ENCODE results near the gene GPR39. TPM values are rescaled to one million over a fixed set of nuclear protein-coding genes. Genes with fewer than 3 reads are reported as not detected.

The GPR39 gene
- total RNA-seq, 4 donors from 2014 or later = 0.15 TPM; not detected in 3

DNA sequence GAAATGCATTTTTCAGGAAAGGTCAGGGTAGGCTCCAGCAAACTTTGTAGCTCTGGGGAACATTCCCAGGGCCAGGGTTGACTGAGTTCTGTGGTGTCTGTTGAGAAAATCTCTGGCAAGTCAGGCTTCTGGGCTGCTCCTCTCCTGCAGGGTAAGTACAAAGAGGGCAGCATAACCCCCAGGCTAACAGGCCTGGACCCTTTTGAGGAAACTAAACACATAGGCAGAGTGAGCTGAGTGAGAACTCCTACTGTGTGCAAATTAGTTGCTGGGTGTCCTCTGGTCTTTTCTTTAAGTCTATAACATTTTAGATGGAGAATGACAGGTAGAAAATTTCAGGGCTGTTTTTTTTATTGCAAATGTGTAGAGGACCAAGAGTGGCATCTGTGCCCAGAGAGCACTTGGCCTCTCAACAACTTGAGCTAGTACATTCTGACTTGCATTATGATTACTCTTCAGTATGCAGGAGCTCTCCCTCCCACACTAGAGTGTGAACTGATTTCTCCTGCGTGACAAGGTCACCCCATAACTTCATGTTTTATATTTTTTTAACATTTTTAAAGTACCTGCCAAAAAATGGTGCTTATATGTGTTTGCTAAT, 49.9 kb downstream of the GPR39 start:
- in situ Hi-C loops (cut with MboI; ENCODE audit: low sequenced_read_pairs in 4 of 4) (no loop called here), intact Hi-C loops (cut with DNase I; ENCODE audit: low total_unique reads) (no loop called here)
- Histone ChIP-seq H3K27me3 (no peaks in the 10 kb centered on the region), H3K4me3 (no peak overlapping the region), H3K9me3 (no peaks in the 10 kb centered on the region), H3K27ac (no peak overlapping the region), H3K4me1 (no peaks in the 10 kb centered on the region), H3K36me3 (no peaks in the 10 kb centered on the region)
- DNase-seq = no peak
- no peak for ATAC-seq
- TF ChIP-seq POLR2A (IDR thresholded peaks at IDR 0.05) = no peak
- TF ChIP-seq, protein P1, sequence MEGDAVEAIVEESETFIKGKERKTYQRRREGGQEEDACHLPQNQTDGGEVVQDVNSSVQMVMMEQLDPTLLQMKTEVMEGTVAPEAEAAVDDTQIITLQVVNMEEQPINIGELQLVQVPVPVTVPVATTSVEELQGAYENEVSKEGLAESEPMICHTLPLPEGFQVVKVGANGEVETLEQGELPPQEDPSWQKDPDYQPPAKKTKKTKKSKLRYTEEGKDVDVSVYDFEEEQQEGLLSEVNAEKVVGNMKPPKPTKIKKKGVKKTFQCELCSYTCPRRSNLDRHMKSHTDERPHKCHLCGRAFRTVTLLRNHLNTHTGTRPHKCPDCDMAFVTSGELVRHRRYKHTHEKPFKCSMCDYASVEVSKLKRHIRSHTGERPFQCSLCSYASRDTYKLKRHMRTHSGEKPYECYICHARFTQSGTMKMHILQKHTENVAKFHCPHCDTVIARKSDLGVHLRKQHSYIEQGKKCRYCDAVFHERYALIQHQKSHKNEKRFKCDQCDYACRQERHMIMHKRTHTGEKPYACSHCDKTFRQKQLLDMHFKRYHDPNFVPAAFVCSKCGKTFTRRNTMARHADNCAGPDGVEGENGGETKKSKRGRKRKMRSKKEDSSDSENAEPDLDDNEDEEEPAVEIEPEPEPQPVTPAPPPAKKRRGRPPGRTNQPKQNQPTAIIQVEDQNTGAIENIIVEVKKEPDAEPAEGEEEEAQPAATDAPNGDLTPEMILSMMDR (IDR thresholded peaks at IDR 0.05 in 4 of 5, conservative IDR thresholded peaks at IDR 0.05 in 1 of 5) = no peak

DNA sequence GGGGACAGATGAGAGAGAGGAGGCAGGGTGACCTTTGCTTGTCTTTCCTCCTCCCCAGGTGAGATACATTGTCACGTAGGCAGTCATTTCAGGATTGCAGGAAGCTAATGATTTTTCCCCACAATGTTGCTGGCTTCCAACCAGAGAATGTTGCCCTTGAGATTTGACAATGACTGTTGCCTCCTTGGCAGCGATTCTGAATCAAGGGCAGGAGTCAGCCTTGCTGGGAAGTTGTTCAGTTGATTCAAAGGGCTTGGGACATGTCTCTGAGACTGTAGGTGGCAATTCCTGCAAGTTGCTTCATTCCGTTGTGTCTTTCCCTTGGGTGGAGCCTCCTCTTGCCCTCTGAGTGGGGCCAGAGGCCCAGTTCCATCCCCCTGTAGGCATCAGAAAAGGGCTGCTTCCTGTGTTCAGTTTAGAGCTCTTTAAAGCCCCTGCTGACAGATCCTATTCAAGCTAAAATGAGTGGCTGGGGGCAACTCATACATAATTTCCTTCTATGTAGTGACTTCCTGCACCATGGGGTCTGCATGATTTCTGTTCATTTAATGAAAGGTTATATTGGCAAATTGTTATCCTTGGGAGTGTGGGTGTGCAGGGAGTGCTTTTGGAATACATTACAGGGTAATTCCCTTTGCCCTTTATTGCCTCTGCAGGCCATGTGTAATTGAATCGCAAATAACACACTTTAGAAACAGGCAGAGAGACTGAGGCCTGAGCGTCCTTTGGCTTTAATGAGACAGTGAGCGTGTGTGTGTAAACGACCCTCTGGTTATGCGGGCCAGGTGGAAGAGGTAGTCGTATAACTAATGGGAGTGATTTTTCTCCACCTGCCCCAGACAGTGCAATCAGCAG, 52.4 kb downstream of the GPR39 start:
- Histone ChIP-seq H3K4me1 (no peaks in the 10 kb centered on the region), H3K9me3 (no peaks in the 10 kb centered on the region), H3K4me3 (no peak overlapping the region), H3K36me3 (no peaks in the 10 kb centered on the region), H3K27me3 (no peaks in the 10 kb centered on the region), H3K27ac (no peak overlapping the region)
- intact Hi-C loops (cut with DNase I; ENCODE audit: low total_unique reads) = no loop called here
- ATAC-seq = no peak
- TF ChIP-seq, protein P1 (IDR thresholded peaks at IDR 0.05 in 4 of 5, conservative IDR thresholded peaks at IDR 0.05 in 1 of 5) = no peak
- no peak for TF ChIP-seq POLR2A (IDR thresholded peaks at IDR 0.05)
- DNase-seq = no peak
- in situ Hi-C loops (cut with MboI; ENCODE audit: low sequenced_read_pairs in 4 of 4) = no loop called here

DNA sequence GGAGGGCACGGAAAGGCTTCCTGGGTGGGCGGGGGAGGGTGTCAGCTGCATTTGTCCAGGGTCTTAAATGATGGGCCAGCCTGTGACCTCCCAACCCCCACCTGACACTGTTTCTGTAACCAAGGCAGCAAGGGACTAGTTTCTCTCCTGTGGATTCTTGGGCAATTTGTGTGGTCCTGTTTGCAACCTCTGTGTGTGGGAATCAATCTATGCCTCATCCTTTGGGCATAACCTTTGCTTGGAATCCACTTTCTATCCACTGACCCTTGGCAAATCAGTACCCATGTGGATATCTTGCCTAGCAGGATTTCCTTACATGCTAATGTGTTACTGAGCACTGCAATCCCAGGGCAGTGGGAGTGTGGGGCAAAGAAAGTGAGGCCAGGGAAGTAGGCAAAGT, 54.1 kb downstream of the GPR39 start:
- no peak for ATAC-seq
- no peak for TF ChIP-seq POLR2A (IDR thresholded peaks at IDR 0.05)
- TF ChIP-seq, protein P1 (IDR thresholded peaks at IDR 0.05 in 4 of 5, conservative IDR thresholded peaks at IDR 0.05 in 1 of 5) = no peak
- Histone ChIP-seq H3K4me3 (no peak overlapping the region), H3K36me3 (no peaks in the 10 kb centered on the region), H3K9me3 (no peaks in the 10 kb centered on the region), H3K27ac (no peak overlapping the region), H3K27me3 (no peaks in the 10 kb centered on the region), H3K4me1 (no peaks in the 10 kb centered on the region)
- in situ Hi-C loops (cut with MboI; ENCODE audit: low sequenced_read_pairs in 4 of 4) = no loop called here
- intact Hi-C loops (cut with DNase I; ENCODE audit: low total_unique reads) = no loop called here
- no peak for DNase-seq

DNA sequence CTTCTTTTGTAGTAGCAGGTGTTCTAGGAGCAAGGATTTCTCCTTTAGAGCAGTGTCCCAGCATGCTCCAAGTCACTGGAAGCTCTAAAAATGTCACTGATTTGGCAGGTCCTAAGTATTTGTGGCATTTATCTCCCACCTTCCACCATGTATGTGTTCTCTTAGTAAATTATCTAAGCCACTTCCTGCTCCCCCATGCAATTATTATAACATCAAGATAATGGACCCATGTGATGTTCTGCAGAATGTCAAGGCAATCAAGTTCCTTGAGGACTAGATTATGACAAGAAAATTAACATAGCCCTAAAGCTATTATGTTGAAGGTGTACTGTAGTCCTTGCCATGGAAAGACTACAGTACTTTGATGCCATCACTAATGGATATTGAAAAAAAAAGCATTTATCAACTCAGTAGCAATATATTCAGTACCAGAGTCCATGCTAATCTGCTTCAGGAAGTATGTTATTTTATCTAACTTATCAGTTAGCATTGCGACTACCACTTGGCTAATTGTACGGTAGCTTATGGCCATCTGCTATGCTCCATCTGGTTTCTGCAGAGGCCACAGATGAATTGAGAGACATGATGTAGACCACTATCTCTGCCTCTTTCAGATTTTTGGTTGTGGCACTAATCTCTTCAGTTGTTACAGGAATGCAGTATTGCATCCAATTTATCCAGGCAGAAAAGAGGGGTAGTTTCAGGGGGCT, 56.7 kb downstream of the GPR39 start:
- ATAC-seq = no peak

More for the DNA sequence above, 56.7 kb downstream of the GPR39 start:
- in situ Hi-C loops (cut with MboI; ENCODE audit: low sequenced_read_pairs in 4 of 4) (no loop called here), intact Hi-C loops (cut with DNase I; ENCODE audit: low total_unique reads) (no loop called here)
- no peak for DNase-seq
- no peak overlapping the region for H3K27ac ChIP-seq
- H3K36me3 ChIP-seq = no peaks in the 10 kb centered on the region
- H3K4me3 ChIP-seq = no peak overlapping the region
- H3K4me1 ChIP-seq = no peaks in the 10 kb centered on the region
- no peaks in the 10 kb centered on the region for H3K27me3 ChIP-seq
- TF ChIP-seq POLR2A (IDR thresholded peaks at IDR 0.05) = no peak
- TF ChIP-seq, protein P1 (IDR thresholded peaks at IDR 0.05 in 4 of 5, conservative IDR thresholded peaks at IDR 0.05 in 1 of 5) = no peak
- H3K9me3 ChIP-seq = no peaks in the 10 kb centered on the region

Data from gastrocnemius medialis (tissue), 4 donors.